Fibroblast of villous mesenchyme (primary cell): ENCODE data around the gene DHCR7. TPM values are rescaled to one million over a fixed set of nuclear protein-coding genes. Genes with fewer than 3 reads are reported as not detected.

Experiments
- DNase-seq: peaks from one replicate; pipeline ENCODE4 v3.0.0-alpha.2; 2010; ENCODE audit warnings: low read depth
- H3K4me3 ChIP-seq: 2 replicates; pipeline ENCODE4 v1.5.1; 2011; ENCODE audit warnings: low read depth, mild to moderate bottlenecking, low read length
- total RNA-seq: library from RNA; depleted of rRNA; stranded (reverse); fragments of >200 nt; gene quantifications from 2 replicates; pipeline ENCODE4 v1.2.3, GENCODE V29; 2012
- TF ChIP-seq, protein P1 (sequence below): IDR thresholded peaks from 2 replicates; pipeline ENCODE4 v1.5.1; 2012; ENCODE audit warnings: low read depth, mild to moderate bottlenecking, low read length; ENCODE audit not compliant: insufficient read depth

DHCR7 gene
- total RNA-seq, 1 donor, result 94.1 TPM

- DNase-seq, result no peak
- TF ChIP-seq, protein P1, sequence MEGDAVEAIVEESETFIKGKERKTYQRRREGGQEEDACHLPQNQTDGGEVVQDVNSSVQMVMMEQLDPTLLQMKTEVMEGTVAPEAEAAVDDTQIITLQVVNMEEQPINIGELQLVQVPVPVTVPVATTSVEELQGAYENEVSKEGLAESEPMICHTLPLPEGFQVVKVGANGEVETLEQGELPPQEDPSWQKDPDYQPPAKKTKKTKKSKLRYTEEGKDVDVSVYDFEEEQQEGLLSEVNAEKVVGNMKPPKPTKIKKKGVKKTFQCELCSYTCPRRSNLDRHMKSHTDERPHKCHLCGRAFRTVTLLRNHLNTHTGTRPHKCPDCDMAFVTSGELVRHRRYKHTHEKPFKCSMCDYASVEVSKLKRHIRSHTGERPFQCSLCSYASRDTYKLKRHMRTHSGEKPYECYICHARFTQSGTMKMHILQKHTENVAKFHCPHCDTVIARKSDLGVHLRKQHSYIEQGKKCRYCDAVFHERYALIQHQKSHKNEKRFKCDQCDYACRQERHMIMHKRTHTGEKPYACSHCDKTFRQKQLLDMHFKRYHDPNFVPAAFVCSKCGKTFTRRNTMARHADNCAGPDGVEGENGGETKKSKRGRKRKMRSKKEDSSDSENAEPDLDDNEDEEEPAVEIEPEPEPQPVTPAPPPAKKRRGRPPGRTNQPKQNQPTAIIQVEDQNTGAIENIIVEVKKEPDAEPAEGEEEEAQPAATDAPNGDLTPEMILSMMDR, result no peak
- no peak overlapping the region for H3K4me3 ChIP-seq
Observed at GRCh38 chr11:71406681-71407080, 41.5 kb downstream of the DHCR7 start.

DNA sequence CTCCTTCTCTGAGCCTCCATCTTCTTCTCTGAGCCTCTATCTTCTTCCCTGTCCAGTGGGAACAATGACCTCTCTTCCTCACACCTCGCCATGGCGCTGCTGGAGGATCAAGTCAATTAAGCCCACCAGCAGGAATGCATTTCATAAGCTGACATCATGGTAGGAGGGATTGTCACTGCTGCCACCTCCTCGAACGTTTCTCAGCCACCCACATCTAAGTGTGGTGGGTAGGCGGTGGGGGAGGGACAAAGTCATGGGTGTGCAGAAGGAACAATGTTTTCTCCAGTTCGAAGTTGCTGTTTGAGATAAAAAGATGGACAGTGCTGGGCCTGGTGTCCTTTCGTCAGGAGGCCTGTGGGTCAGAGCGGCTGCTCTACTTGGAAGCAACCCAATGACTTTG lies 44.0 kb downstream of the DHCR7 start:
- no peak overlapping the region for H3K4me3 ChIP-seq

DNA sequence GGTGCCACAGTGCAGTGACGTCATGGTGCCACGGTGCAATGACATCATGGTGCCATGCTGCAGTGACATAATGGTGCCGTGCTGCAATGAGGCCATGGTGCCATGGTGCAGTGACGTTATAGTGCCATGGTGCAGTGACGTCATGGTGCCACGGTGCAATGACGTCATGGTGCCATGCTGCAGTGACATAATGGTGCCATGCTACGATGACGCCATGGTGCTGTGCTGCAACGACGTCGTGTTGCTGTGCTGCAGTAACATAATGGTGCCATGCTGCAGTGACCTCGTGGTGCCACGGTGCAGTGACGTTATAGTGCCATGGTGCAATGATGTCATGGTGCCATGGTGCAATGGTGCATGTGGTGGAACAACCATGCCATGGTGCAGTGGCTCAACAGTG lies 45.3 kb downstream of the DHCR7 start:
- TF ChIP-seq, protein P1, result no peak
- no peak for DNase-seq
- no peak overlapping the region for H3K4me3 ChIP-seq

More for the DNA sequence above, 44.0 kb downstream of the DHCR7 start:
- no peak for DNase-seq
- TF ChIP-seq, protein P1, result no peak

GRCh38 chr11:71400216-71400615 lies 48.0 kb downstream of the DHCR7 start:
- no peak for DNase-seq
- TF ChIP-seq, protein P1, result no peak
- H3K4me3 ChIP-seq, result no peak overlapping the region

- no peak overlapping the region for H3K4me3 ChIP-seq
- TF ChIP-seq, protein P1, result no peak
- DNase-seq, result no peak
Observed at GRCh38 chr11:71399341-71399740, 48.9 kb downstream of the DHCR7 start.

DNA sequence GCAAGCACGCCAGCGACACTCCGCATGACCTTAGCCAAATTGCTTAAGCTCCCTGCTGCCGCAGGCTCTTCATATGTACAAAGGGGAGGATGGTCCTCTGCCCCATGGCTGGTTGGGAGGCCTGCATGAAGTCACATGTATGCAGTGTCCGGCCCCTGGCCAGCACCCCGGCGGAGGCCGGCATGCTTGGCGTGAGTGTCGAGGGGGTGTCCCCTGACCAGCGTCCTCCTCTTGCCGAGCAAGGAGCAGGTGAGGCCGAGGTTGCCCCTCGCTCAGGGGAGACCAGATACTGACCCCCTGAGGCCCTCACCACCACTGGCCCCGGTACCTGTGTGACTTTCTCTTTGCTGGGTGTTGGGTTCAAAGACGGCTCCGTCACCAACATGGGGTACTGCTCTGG lies 50.2 kb downstream of the DHCR7 start:
- no peak for DNase-seq
- no peak overlapping the region for H3K4me3 ChIP-seq
- TF ChIP-seq, protein P1, result no peak

DNA sequence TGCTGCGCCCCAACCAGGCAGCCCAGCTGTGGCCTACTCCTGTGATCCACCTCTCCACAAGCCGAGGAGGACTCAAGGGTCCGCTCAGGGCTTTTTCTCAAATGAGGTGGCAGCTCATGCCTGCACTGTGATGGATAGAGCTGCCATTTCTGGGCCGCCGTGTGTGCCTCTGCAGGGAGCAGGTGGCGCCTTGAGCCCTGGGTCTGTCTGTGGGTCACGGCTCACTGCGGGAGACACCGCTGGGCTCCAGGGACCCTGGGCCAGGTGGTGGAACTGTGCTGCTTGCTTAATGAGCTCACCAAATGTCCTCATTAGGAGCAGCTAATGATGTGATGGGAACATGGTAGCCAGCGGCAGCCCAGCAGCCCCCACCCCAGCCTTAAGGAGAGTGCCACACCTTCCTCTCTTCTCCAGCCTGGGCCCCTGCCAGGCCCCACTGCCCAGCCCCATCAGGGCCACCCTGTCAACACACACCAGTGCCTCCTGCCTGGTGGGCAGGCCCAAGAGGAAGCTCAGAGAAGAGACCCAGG lies 50.8 kb downstream of the DHCR7 start:
- no peak overlapping the region for H3K4me3 ChIP-seq
- TF ChIP-seq, protein P1, result no peak
- no peak for DNase-seq
